Right lobe of liver (tissue), 6 donors: ENCODE measurements around the gene CCL4. TPM values are rescaled to one million over a fixed set of nuclear protein-coding genes. Genes with fewer than 3 reads are reported as not detected.
"Not testable (repeated sequence)": the region's sequence is repeated elsewhere in the genome, so short reads cannot be mapped to it uniquely, and the experiment has no call there.

Source experiments
- ATAC-seq, 4 donors: fragments of 200-7000 bp; cut with Tn5 transposase; one replicate each; pipeline ENCODE4 v1.9.1; 2020; ENCODE audit warnings: mild to moderate bottlenecking in 4 of 4, moderate library complexity in 4 of 4
- DNase-seq, 3 donors: peaks; one replicate each; pipeline ENCODE4 v3.0.0-alpha.2; 2020
- H3K27ac ChIP-seq, 3 donors: fragments of 200-600 bp; one replicate each; pipeline ENCODE4 v1.8.0; 2022
- H3K27me3 ChIP-seq, 2 donors: fragments of 200-600 bp; one replicate each; pipeline ENCODE4 v1.8.0; 2022
- H3K36me3 ChIP-seq, 4 donors: fragments of 200-600 bp; sonication (generic) in 1 of 4; one replicate each; pipeline versions ENCODE4 v1.5.1 to v1.8.0; 2017 to 2022; ENCODE audit warnings: control low read depth in 1 of 4
- H3K4me1 ChIP-seq, 4 donors: fragments of 200-600 bp; sonication (generic) in 1 of 4; one replicate each; pipeline versions ENCODE4 v1.5.1 to v1.8.0; 2017 to 2022; ENCODE audit warnings: control low read depth in 1 of 4
- H3K4me3 ChIP-seq, 3 donors: fragments of 200-600 bp; one replicate each; pipeline ENCODE4 v1.8.0; 2022
- H3K9me3 ChIP-seq, 4 donors: fragments of 200-600 bp; sonication (generic) in 1 of 4; one replicate each; pipeline versions ENCODE4 v1.5.1 to v1.8.0; 2017 to 2022; ENCODE audit warnings: control low read depth in 1 of 4
- CTCF ChIP-seq, 4 donors: fragments of 200-600 bp in 3 of 4; fragments of 450-650 bp in 1 of 4; IDR thresholded peaks; one replicate each; pipeline versions ENCODE4 v1.5.1 to v1.8.0; 2016 to 2022; ENCODE audit warnings: antibody characterized with exemption in 4 of 4, mild to moderate bottlenecking in 2 of 4
- POLR2A ChIP-seq: fragments of 450-650 bp; IDR thresholded peaks from one replicate; pipeline ENCODE4 v1.6.1; 2017; ENCODE audit warnings: antibody characterized with exemption, mild to moderate bottlenecking
- whole genome bisulfite sequencing: methylation state at CpG from one replicate; pipeline ENCODE4 v1.1.6; 2018; ENCODE audit warnings: low coverage, low lambda C conversion rate; ENCODE audit not compliant: insufficient coverage; ENCODE audit errors: missing lambda C conversion rate; 5-methylcytosine and 5-hydroxymethylcytosine counted together
- intact Hi-C, 2 donors: fragments of 100-400 bp; cut with DNase I; formaldehyde crosslinking; loops; one replicate each; pipeline versions ENCODE4 v1.11.2 to v1.14.1; 2022
- total RNA-seq, 6 experiments: library from RNA; depleted of rRNA in 2 of 6; stranded (reverse); fragments of >200 nt in 2 of 6; fragmentation: NEBNext Ultra II Directional in 3 of 6; extraction: Animal tissue kit (Norgen Biotek cat#: 25700) in 3 of 6; gene quantifications; one replicate each; pipeline versions ENCODE4 v1.1.0 to v1.2.4, GENCODE V29; 2016 to 2023
- donor health status: DM: no; HTN: yes; CAD: no.
- donor health status: DM: no; HTN: no; CAD: no.
- donor health status: DM: no; HTN: no; CAD: no.
- donor health status: DM: no; HTN: yes; CAD: no.
- donor health status: DM: no; HTN: yes; CAD: no.

The CCL4 gene
- total RNA-seq, 6 experiments from 2014 or later = 0.79 to 7.1 (median 2.4) TPM

GRCh38 chr17:36118477-36119353 lies 15.1 kb downstream of the CCL4 start:
- DNase-seq (no peak), ATAC-seq (peak in 1 of 4 donors; percentile 35)
- WGBS = 96% methylated on average over 5 of the region's 12 CpGs
- Histone ChIP-seq H3K27ac (no peak overlapping the region), H3K4me3 (no peak overlapping the region), H3K27me3 (no peaks in the 10 kb centered on the region), H3K4me1 (no peaks in the 10 kb centered on the region), H3K36me3 (no peaks in the 10 kb centered on the region), H3K9me3 (no peaks in the 10 kb centered on the region)
- no peak for TF ChIP-seq CTCF (IDR thresholded peaks at IDR 0.05)
- TF ChIP-seq POLR2A = no peak
- intact Hi-C loops = no loop called here

GRCh38 chr17:36120221-36120620 lies 16.6 kb downstream of the CCL4 start:
- TF ChIP-seq POLR2A (no peak), CTCF (IDR thresholded peaks at IDR 0.05) (no peak)
- intact Hi-C loops = no loop called here
- H3K27ac ChIP-seq = no peak overlapping the region
- H3K27me3 ChIP-seq = no peaks in the 10 kb centered on the region
- ATAC-seq = no peak
- H3K9me3 ChIP-seq = no peaks in the 10 kb centered on the region
- H3K4me1 ChIP-seq = no peaks in the 10 kb centered on the region
- H3K36me3 ChIP-seq = no peaks in the 10 kb centered on the region
- no peak for DNase-seq
- 71% methylated on average over 3 of the region's 3 CpGs for WGBS
- H3K4me3 ChIP-seq = no peak overlapping the region

DNA sequence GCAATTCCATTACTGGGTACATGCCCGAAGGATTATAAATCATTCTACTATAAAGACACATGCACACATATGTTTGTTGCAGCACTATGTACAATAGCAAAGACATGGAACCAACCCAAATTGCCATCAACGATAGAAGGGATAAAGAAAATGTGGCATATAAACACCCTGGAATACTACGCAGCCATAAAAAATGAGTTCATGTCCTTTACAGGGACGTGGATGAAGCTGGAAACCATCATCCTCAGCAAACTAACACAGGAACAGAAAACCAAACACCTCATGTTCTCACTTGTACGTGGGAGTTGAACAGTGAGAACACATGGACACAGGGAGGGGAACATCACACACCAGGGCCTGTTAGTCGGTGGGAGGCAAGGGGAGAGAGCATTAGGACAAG lies 17.5 kb downstream of the CCL4 start:
- H3K27ac ChIP-seq, DNase-seq, H3K4me1 ChIP-seq, H3K27me3 ChIP-seq, H3K4me3 ChIP-seq, H3K36me3 ChIP-seq, H3K9me3 ChIP-seq, ATAC-seq, intact Hi-C loops: not testable (repeated sequence)
- 53% methylated on average over 6 of the region's 6 CpGs for WGBS

- TF ChIP-seq CTCF (IDR thresholded peaks at IDR 0.05) = no peak
- TF ChIP-seq POLR2A = no peak
- Histone ChIP-seq H3K27ac (no peak overlapping the region), H3K4me3 (no peak overlapping the region), H3K4me1 (no peaks in the 10 kb centered on the region), H3K9me3 (no peaks in the 10 kb centered on the region), H3K27me3 (no peaks in the 10 kb centered on the region), H3K36me3 (no peaks in the 10 kb centered on the region)
- no peak for DNase-seq
- no peak for ATAC-seq
- intact Hi-C loops = no loop called here
- WGBS = 71% methylated on average over 2 of the region's 2 CpGs
These were observed 19.8 kb downstream of the CCL4 start for GRCh38 chr17:36123431-36123830.
